HG02938 (cell line): Measurements from ENCODE around the gene PRB3.

ENCODE experiments used
- ATAC-seq: cut with Tn5 transposase; IDR thresholded peaks from one replicate; pipeline ENCODE4 v1.9.1; 2021; ENCODE audit warnings: mild to moderate bottlenecking, moderate library complexity; ENCODE audit not compliant: unreplicated experiment

Gene PRB3

GRCh38 chr12:11269607-11270006 is at the start of gene PRB3:
Gene PRB3, minus strand, starts transcription at chr12:11269707. Its CDS starts 38 bp downstream, at chr12:11269669.
- no peak for ATAC-seq

GRCh38 chr12:11310336-11310735 is 40.8 kb upstream of the PRB3 start, which contains the start of gene PRB4:
Gene PRB4, minus strand, starts transcription at chr12:11310436. Its CDS starts 38 bp downstream, at chr12:11310398.
- ATAC-seq, result no peak

DNA sequence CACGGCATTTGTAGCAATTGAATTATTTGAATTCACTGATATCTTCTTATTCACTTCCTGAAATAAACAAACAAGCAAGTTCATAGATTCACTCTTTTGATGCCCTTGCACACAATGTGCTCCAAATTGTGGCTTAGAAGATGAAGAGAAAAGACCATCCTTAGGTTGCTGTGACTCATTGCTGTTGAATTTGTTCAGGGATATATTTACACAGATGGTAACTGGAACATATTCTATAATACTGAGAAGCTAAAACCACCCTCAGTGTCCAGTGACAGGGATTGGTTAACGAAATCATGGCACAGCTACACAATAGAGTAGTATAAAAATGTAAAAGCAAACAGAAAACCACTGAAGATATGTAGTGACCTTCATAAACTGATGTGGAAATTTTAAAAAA is 37.6 kb upstream of the PRB3 start:
- no peak for ATAC-seq

- no peak for ATAC-seq
Observed at GRCh38 chr12:11273449-11273848, 3.9 kb upstream of the PRB3 start.

DNA sequence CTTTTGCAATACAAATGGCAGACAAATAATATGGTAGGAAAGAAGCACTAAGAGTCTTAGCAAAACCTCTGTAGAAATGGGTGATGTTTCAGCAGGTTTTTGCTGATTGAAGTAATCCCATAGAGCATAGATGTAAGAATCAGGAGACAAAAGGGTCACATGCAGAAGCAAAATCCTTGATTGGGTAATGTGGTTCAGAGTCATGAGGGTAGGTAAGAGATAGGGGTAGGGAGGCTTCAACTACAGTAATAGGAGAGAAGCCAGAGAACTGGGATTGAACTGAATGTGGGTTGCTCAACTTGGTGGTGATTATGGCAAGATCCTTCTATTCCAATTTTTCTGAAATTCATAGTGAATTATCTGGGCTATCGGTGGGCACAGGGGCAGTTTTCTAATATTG is 5.0 kb downstream of the PRB3 start:
- ATAC-seq, result no peak

DNA sequence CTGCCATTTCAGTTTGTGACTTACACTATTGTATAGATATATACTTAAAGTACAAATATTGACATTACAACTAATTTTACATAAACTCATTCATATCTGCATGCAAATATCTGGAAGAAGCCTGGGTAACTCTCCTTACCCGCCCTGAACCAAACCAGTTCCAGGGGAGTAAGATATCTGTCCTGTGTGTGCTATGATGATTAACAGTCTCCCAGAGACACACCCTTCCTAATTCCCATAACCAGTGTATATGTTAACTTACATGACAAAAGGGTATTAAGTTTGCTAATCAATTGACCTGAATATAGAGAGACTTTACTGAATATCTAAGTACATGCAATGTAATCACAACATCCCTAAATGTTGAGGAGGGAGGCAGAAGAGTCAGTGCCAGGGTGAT is 23.0 kb downstream of the PRB3 start:
- ATAC-seq, result no peak

- no peak for ATAC-seq
Observed at GRCh38 chr12:11242656-11243055, 26.9 kb downstream of the PRB3 start.

DNA sequence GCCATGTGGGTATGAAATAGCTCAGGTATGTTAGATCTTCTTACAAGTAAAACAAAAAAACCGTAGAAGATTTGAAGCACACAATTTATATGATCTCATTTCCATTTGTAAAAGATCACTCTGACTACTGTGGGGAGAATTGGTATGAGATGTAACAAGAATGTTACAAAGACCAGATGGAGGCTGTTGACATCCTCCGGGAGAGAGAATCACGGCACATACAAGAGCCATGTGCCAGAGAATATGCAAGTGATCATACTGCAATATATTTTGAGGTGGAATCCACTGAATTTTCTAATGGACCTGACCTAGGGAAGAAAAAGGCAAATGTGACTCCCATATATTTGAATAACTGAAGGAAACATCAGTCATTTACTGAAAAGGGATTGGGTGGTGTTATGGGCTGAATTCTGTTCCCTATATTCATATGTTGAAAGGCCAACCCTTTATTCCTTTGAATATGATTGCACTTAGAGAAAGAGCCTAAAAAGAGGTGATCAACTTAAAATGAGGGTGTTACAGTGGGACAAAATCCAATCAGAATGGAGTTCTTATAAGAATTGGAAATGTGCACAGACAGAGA is 29.1 kb downstream of the PRB3 start:
- ATAC-seq, result no peak

GRCh38 chr12:11238275-11238674 is 31.2 kb downstream of the PRB3 start:
- no peak for ATAC-seq

GRCh38 chr12:11233532-11233931 is 36.0 kb downstream of the PRB3 start:
- ATAC-seq, result no peak

DNA sequence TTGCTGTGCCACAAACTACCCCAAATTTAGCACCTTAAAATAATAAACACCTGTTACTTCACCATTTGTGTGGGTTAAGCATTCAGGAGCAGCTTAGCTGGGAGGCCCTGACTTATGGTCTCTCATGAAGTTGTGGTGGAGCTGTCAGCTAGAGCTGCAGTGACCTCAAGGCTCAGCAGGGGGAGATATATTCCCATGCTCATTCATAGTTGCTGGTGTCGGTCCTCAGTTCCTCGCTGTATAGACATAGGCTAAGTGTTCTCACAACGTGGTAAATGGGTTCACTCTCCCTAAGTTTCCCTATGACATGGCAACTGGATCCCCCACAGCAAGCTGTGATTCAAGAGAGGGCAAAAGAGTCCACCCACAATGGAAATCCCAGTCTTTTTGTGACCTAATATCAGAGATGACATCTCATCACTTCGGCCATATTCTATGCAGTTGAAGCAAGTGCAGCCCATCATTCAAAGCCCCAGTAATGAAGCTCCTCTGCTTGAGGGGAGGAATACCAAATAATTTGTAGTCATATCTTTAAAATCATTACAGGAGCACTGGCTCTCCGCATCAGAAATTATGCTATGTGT is 41.1 kb downstream of the PRB3 start:
- ATAC-seq, result no peak

- no peak for ATAC-seq
Observed at GRCh38 chr12:11227373-11227772, 42.1 kb downstream of the PRB3 start.
